HG03060 (cell line): Measurements from ENCODE around the gene PHOSPHO2.

Experiments used
- ATAC-seq: cut with Tn5 transposase; IDR thresholded peaks from one replicate; pipeline ENCODE4 v1.9.1; 2021; ENCODE audit warnings: low read depth, moderate number of reproducible peaks; ENCODE audit not compliant: unreplicated experiment

PHOSPHO2 gene

GRCh38 chr2:169715379-169716237, 21.3 kb downstream of the PHOSPHO2 start:
- no peak for ATAC-seq

- no peak for ATAC-seq
Measured at GRCh38 chr2:169716238-169716886, 22.1 kb downstream of the PHOSPHO2 start.

GRCh38 chr2:169716938-169717690, 22.8 kb downstream of the PHOSPHO2 start:
- no peak for ATAC-seq

- ATAC-seq: no peak
Measured at GRCh38 chr2:169717691-169718063, 23.4 kb downstream of the PHOSPHO2 start.

GRCh38 chr2:169718930-169719504, 24.7 kb downstream of the PHOSPHO2 start:
- no peak for ATAC-seq

GRCh38 chr2:169721016-169721415, 26.7 kb downstream of the PHOSPHO2 start:
- no peak for ATAC-seq

- ATAC-seq: no peak
Measured at GRCh38 chr2:169727065-169727464, 32.8 kb downstream of the PHOSPHO2 start.

- no peak for ATAC-seq
Measured at GRCh38 chr2:169729274-169729605, 35.0 kb downstream of the PHOSPHO2 start.

- ATAC-seq: no peak
Measured at GRCh38 chr2:169732075-169732474, 37.8 kb downstream of the PHOSPHO2 start.

- no peak for ATAC-seq
Measured at GRCh38 chr2:169732583-169733358, 38.5 kb downstream of the PHOSPHO2 start.

- no peak for ATAC-seq
Measured at GRCh38 chr2:169734169-169734847, 40.0 kb downstream of the PHOSPHO2 start.

- ATAC-seq: no peak
Measured at GRCh38 chr2:169735623-169736022, 41.4 kb downstream of the PHOSPHO2 start.

- no peak for ATAC-seq
Measured at GRCh38 chr2:169736902-169737301, 42.6 kb downstream of the PHOSPHO2 start.

GRCh38 chr2:169738566-169739229, 44.4 kb downstream of the PHOSPHO2 start:
- ATAC-seq: no peak

GRCh38 chr2:169739351-169739750, 45.1 kb downstream of the PHOSPHO2 start:
- no peak for ATAC-seq

- no peak for ATAC-seq
Measured at GRCh38 chr2:169743549-169743948, 49.3 kb downstream of the PHOSPHO2 start.

GRCh38 chr2:169746240-169746639, 52.0 kb downstream of the PHOSPHO2 start:
- no peak for ATAC-seq

- no peak for ATAC-seq
Measured at GRCh38 chr2:169748319-169748718, 54.0 kb downstream of the PHOSPHO2 start.
